Testis (tissue), 2 donors: Measurements from ENCODE around the gene NTSR2.

Experiments used
- CTCF ChIP-seq, 3 experiments: fragments of 450-650 bp in 2 of 3; fragments of 200-600 bp in 1 of 3; sonication (generic) in 1 of 3; IDR thresholded peaks; one replicate each; pipeline ENCODE4 v1.5.1; 2016 to 2019; ENCODE audit warnings: antibody characterized with exemption in 3 of 3, mild to moderate bottlenecking in 2 of 3, moderate library complexity in 1 of 3
- POLR2A ChIP-seq: fragments of 450-650 bp; IDR thresholded peaks from one replicate; pipeline ENCODE4 v1.6.1; 2017; ENCODE audit warnings: antibody characterized with exemption, mild to moderate bottlenecking, moderate library complexity

GRCh38 chr2:11679486-11680181, 9.6 kb upstream of the NTSR2 start:
- no peak for TF ChIP-seq CTCF (IDR thresholded peaks at IDR 0.05)
- TF ChIP-seq POLR2A, result no peak
